CD14-positive monocyte (primary cell): ENCODE measurements around the gene TIMM50. TPM values are rescaled to one million over a fixed set of nuclear protein-coding genes. Genes with fewer than 3 reads are reported as not detected.
A peak's percentile ranks its signal among the peaks of the same experiment; 100 is the strongest.

Experiments
- DNase-seq, 3 donors: peaks; one replicate each; pipeline ENCODE4 v3.0.0-alpha.2; 2011 to 2022
- H2AFZ ChIP-seq: 2 replicates; pipeline ENCODE4 v1.6.0; 2012; ENCODE audit warnings: mild to moderate bottlenecking, low read depth, low read length, inconsistent platforms; ENCODE audit not compliant: insufficient read depth, poor library complexity, severe bottlenecking
- H3K27ac ChIP-seq, 2 donors: 1 replicate in 1 of 2; 2 replicates in 1 of 2; pipeline ENCODE4 v1.5.1; 2012 to 2013; ENCODE audit warnings: low read length in 2 of 2, control low read depth in 1 of 2, inconsistent platforms in 1 of 2, low read depth in 1 of 2, mild to moderate bottlenecking in 1 of 2
- H3K27me3 ChIP-seq, 2 donors: one replicate each; pipeline versions ENCODE4 v1.6.0 to v1.6.1; 2011 to 2013; ENCODE audit warnings: low read length in 2 of 2; ENCODE audit not compliant: control insufficient read depth in 2 of 2, insufficient read depth in 2 of 2
- H3K36me3 ChIP-seq, 2 donors: replicated peaks in 1 of 2; 1 replicate in 1 of 2; 2 replicates in 1 of 2; pipeline versions ENCODE4 v1.5.1 to v1.6.1; 2012 to 2013; ENCODE audit warnings: low read length in 2 of 2, control low read depth in 1 of 2, inconsistent platforms in 1 of 2, mild to moderate bottlenecking in 1 of 2; ENCODE audit not compliant: insufficient read depth in 2 of 2, control insufficient read depth in 1 of 2
- H3K4me1 ChIP-seq, 2 donors: 1 replicate in 1 of 2; 2 replicates in 1 of 2; pipeline versions ENCODE4 v1.5.1 to v1.6.1; 2012 to 2013; ENCODE audit warnings: low read length in 2 of 2, control low read depth in 1 of 2, inconsistent platforms in 1 of 2, mild to moderate bottlenecking in 1 of 2, moderate library complexity in 1 of 2; ENCODE audit not compliant: insufficient read depth in 2 of 2, control insufficient read depth in 1 of 2
- H3K4me2 ChIP-seq: replicated peaks from 2 replicates; pipeline ENCODE3; 2012; ENCODE audit warnings: low read length, moderate library complexity, mild to moderate bottlenecking; ENCODE audit not compliant: poor library complexity, severe bottlenecking; ENCODE audit errors: extremely low read depth
- H3K4me3 ChIP-seq, 3 experiments: fragments of 200-600 bp in 1 of 3; sonication (generic) in 1 of 3; replicated peaks in 1 of 3; 1 replicate in 2 of 3; 2 replicates in 1 of 3; pipeline ENCODE4 v1.5.1; 2011 to 2013; ENCODE audit warnings: low read length in 3 of 3, mild to moderate bottlenecking in 3 of 3, control low read depth in 2 of 3, low read depth in 2 of 3, inconsistent platforms in 1 of 3, moderate library complexity in 1 of 3
- H3K79me2 ChIP-seq: 2 replicates; pipeline ENCODE4 v1.6.0; 2012; ENCODE audit warnings: mild to moderate bottlenecking, control low read depth, inconsistent platforms, low read length, moderate library complexity; ENCODE audit not compliant: insufficient read depth
- H3K9ac ChIP-seq: 2 replicates; pipeline ENCODE4 v1.6.0; 2017; ENCODE audit warnings: low read length, mild to moderate bottlenecking; ENCODE audit not compliant: insufficient read depth, poor library complexity, severe bottlenecking
- H3K9me3 ChIP-seq, 2 donors: replicated peaks in 1 of 2; 1 replicate in 1 of 2; 2 replicates in 1 of 2; pipeline versions ENCODE4 v1.5.1 to v1.6.1; 2012 to 2013; ENCODE audit warnings: low read length in 2 of 2, control low read depth in 1 of 2; ENCODE audit not compliant: control insufficient read depth in 1 of 2, insufficient read depth in 1 of 2
- H4K20me1 ChIP-seq: 2 replicates; pipeline ENCODE4 v1.6.0; 2012; ENCODE audit warnings: mild to moderate bottlenecking, low read length, control low read depth, moderate library complexity; ENCODE audit not compliant: insufficient read depth
- H3K27ac Mint-ChIP-seq, 7 donors: one replicate each; pipeline ENCODE4 v1.8.0; 2020; ENCODE audit warnings: mild to moderate bottlenecking in 7 of 7, mixed read lengths in 7 of 7, moderate library complexity in 6 of 7, inconsistent platforms in 2 of 7
- H3K27me3 Mint-ChIP-seq, 3 donors: one replicate each; pipeline ENCODE4 v1.8.0; 2021 to 2022; ENCODE audit warnings: low read depth in 3 of 3, mild to moderate bottlenecking in 3 of 3, mixed read lengths in 3 of 3, moderate library complexity in 3 of 3, inconsistent platforms in 1 of 3
- H3K36me3 Mint-ChIP-seq, 2 donors: one replicate each; pipeline ENCODE4 v1.8.0; 2020; ENCODE audit warnings: mixed read lengths in 2 of 2, inconsistent platforms in 1 of 2, mild to moderate bottlenecking in 1 of 2
- H3K4me1 Mint-ChIP-seq: one replicate; pipeline ENCODE4 v1.8.0; 2020; ENCODE audit warnings: mild to moderate bottlenecking, mixed read lengths
- H3K4me3 Mint-ChIP-seq, 2 donors: one replicate each; pipeline ENCODE4 v1.8.0; 2020; ENCODE audit warnings: mild to moderate bottlenecking in 2 of 2, mixed read lengths in 2 of 2, moderate library complexity in 1 of 2
- H3K9me3 Mint-ChIP-seq, 7 donors: one replicate each; pipeline ENCODE4 v1.8.0; 2020 to 2022; ENCODE audit warnings: mixed read lengths in 7 of 7, mild to moderate bottlenecking in 6 of 7, moderate library complexity in 6 of 7, inconsistent platforms in 2 of 7
- WGBS: methylation state at CpG from one replicate; pipeline ENCODE4 v1.1.5; 2013; ENCODE audit warnings: missing lambda C conversion rate; ENCODE audit not compliant: insufficient coverage; 5-methylcytosine and 5-hydroxymethylcytosine counted together
- intact Hi-C, 2 donors: fragments of 100-400 bp; cut with micrococcal nuclease; formaldehyde crosslinking; loops; one replicate each; pipeline versions ENCODE4 v1.15.0 to v1.15.1; 2023
- polyA plus RNA-seq, 3 donors: library from polyadenylated mRNA; depleted of rRNA in 1 of 3; unstranded in 2 of 3; stranded (reverse) in 1 of 3; fragments of 300-500 nt in 2 of 3; fragments of >200 nt in 1 of 3; fragmentation: Illumina TruSeq in 2 of 3; gene quantifications; 1 replicate in 2 of 3; 2 replicates in 1 of 3; pipeline ENCODE4 v1.2.3, GENCODE V29; 2012 to 2021
- TF ChIP-seq, protein P1 (sequence below): fragments of 200-600 bp; IDR thresholded peaks from one replicate; pipeline ENCODE4 v1.8.0; 2022; ENCODE audit warnings: antibody characterized with exemption, mild to moderate bottlenecking

Gene TIMM50
- polyA plus RNA-seq, 3 donors: 22.0 to 54.6 (median 43.8) TPM

- Histone ChIP-seq H3K36me3 (no peaks in the 10 kb centered on the region), H2AFZ (peak within 1 kb of the TSS; percentile 97), H3K27ac (peak within 1 kb of the TSS; percentile 41 to 84), H3K9me3 (no peaks in the 10 kb centered on the region), H3K27me3 (no peaks in the 10 kb centered on the region), H4K20me1 (no peaks in the 10 kb centered on the region), H3K4me2 (peak within 1 kb of the TSS; percentile 87), H3K4me3 (peak within 1 kb of the TSS; percentile 68 to 92 (median 77)), H3K4me1 (peaks cover 8 to 11% of the 10 kb centered on the region in 2 donors), H3K79me2 (peaks cover 19% of the 10 kb centered on the region), H3K9ac (peak within 1 kb of the TSS; percentile 83)
- Mint-ChIP-seq H3K36me3 (peaks cover 2 to 6% of the 10 kb centered on the region in 2 donors), H3K4me1 (peaks cover 11% of the 10 kb centered on the region), H3K27me3 (peaks cover 0 to 2% (median 0%) of the 10 kb centered on the region in 3 donors), H3K4me3 (peak within 1 kb of the TSS; percentile 93 to 95), H3K27ac (peak within 1 kb of the TSS; percentile 76 to 92 (median 88)), H3K9me3 (peaks cover 0 to 2% (median 0%) of the 10 kb centered on the region in 7 donors)
- peak; percentile 96 to 99 (median 96) for DNase-seq
- intact Hi-C loops: loop anchor here (5.0 to 10.0 kb wide), 7 partner anchors 50 to 190 kb away; partner anchors contain the start of genes MED29 (in 2 of the 2), PAF1 (in 2 of the 2), RPS16 (in 1 of the 2) and SAMD4B (in 1 of the 2)
- TF ChIP-seq, protein P1, sequence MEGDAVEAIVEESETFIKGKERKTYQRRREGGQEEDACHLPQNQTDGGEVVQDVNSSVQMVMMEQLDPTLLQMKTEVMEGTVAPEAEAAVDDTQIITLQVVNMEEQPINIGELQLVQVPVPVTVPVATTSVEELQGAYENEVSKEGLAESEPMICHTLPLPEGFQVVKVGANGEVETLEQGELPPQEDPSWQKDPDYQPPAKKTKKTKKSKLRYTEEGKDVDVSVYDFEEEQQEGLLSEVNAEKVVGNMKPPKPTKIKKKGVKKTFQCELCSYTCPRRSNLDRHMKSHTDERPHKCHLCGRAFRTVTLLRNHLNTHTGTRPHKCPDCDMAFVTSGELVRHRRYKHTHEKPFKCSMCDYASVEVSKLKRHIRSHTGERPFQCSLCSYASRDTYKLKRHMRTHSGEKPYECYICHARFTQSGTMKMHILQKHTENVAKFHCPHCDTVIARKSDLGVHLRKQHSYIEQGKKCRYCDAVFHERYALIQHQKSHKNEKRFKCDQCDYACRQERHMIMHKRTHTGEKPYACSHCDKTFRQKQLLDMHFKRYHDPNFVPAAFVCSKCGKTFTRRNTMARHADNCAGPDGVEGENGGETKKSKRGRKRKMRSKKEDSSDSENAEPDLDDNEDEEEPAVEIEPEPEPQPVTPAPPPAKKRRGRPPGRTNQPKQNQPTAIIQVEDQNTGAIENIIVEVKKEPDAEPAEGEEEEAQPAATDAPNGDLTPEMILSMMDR: peak; percentile 98
- WGBS: under 1% methylated on average over 65 of the region's 65 CpGs
These were observed 51.8 kb downstream of the TIMM50 start, which contains the start of gene EID2B for GRCh38 chr19:39532233-39533002. Gene EID2B (minus strand): TSS chr19:39532852. CDS start chr19:39532802, 50 bp downstream.

DNA sequence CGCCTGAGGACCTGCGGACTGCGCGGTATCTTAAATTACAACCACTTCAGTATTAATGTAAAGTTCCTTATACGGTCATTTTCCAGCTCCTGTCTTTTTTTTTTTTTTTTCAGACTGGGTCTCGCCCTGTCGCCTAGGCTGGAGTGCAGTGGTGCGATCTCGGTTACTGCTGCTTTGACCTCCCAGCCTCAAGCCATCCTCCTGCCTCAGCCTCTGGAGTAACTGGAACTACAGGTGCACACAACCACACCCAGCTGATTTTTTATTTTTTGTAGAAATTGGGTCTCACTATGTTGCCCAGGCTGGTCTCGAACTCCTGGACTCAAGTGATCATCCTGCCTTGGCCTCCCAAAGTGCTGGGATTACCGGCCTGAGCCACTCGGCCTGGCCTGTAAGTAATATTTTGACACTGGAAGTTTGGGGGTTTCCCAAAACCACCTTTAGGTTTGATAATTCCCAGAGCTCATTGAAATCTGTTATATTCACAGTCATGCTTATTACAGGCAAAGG is 52.4 kb downstream of the TIMM50 start:
- Mint-ChIP-seq H3K4me1 (peaks cover 13% of the 10 kb centered on the region), H3K4me3 (peak overlapping the region in 1 of 2 donors; percentile 93), H3K27ac (no peak overlapping the region), H3K27me3 (peaks cover 0 to 2% (median 0%) of the 10 kb centered on the region in 3 donors), H3K9me3 (peaks cover 0 to 2% (median 0%) of the 10 kb centered on the region in 7 donors), H3K36me3 (peaks cover 3 to 5% of the 10 kb centered on the region in 2 donors)
- peaks cover 8 to 11% of the 10 kb centered on the region in 2 donors for H3K4me1 ChIP-seq
- no peak for DNase-seq
- TF ChIP-seq, protein P1: peak; percentile 68
- WGBS: 75% methylated on average over 2 of the region's 12 CpGs
- H3K27ac ChIP-seq: no peak overlapping the region
- H3K9me3 ChIP-seq: no peaks in the 10 kb centered on the region
- no peaks in the 10 kb centered on the region for H4K20me1 ChIP-seq
- peak overlapping the region; percentile 97 for H2AFZ ChIP-seq
- intact Hi-C loops: loop anchor here (5.0 to 10.0 kb wide), 7 partner anchors 51 to 191 kb away; partner anchors contain the start of genes MED29 (in 2 of the 2), PAF1 (in 2 of the 2), RPS16 (in 1 of the 2) and SAMD4B (in 1 of the 2)
- no peaks in the 10 kb centered on the region for H3K36me3 ChIP-seq
- H3K9ac ChIP-seq: no peak overlapping the region
- H3K4me2 ChIP-seq: peak overlapping the region; percentile 87
- H3K27me3 ChIP-seq: no peaks in the 10 kb centered on the region
- H3K79me2 ChIP-seq: peaks cover 25% of the 10 kb centered on the region
- peak overlapping the region in 1 of 3 experiments; percentile 92 for H3K4me3 ChIP-seq
